Type B pancreatic cell (in vitro differentiated cells): Measurements from ENCODE around the gene OPRL1. TPM values are rescaled to one million over a fixed set of nuclear protein-coding genes. Genes with fewer than 3 reads are reported as not detected.
"Not testable (repeated sequence)": the region's sequence is repeated elsewhere in the genome, so short reads cannot be mapped to it uniquely, and the experiment has no call there.

Experiments
- DNase-seq: peaks from one replicate; pipeline ENCODE4 v3.0.0; 2021; ENCODE audit warnings: mixed read lengths; ENCODE audit not compliant: unreplicated experiment; ENCODE audit errors: extremely low spot score
- H3K27ac Mint-ChIP-seq: 2 replicates; pipeline ENCODE4 v1.8.0; 2021; ENCODE audit warnings: mild to moderate bottlenecking, mixed read lengths
- H3K27me3 Mint-ChIP-seq: 2 replicates; pipeline ENCODE4 v1.8.0; 2021; ENCODE audit warnings: mixed read lengths
- H3K36me3 Mint-ChIP-seq: 2 replicates; pipeline ENCODE4 v1.8.0; 2021; ENCODE audit warnings: mixed read lengths
- H3K4me1 Mint-ChIP-seq: one replicate; pipeline ENCODE4 v1.8.0; 2021; ENCODE audit warnings: mixed read lengths; ENCODE audit not compliant: unreplicated experiment
- H3K4me3 Mint-ChIP-seq: 2 replicates; pipeline ENCODE4 v1.8.0; 2021; ENCODE audit warnings: mild to moderate bottlenecking, mixed read lengths
- H3K9me3 Mint-ChIP-seq: 2 replicates; pipeline ENCODE4 v1.8.0; 2021; ENCODE audit warnings: mixed read lengths
- total RNA-seq: library from RNA; stranded (reverse); gene quantifications from 2 replicates; pipeline ENCODE4 v1.2.1, GENCODE V29; 2021; ENCODE audit warnings: low replicate concordance
- TF ChIP-seq, protein P1 (sequence below): fragments of 200-600 bp; sonication (generic); conservative IDR thresholded peaks from 2 replicates; pipeline ENCODE4 v1.5.0; 2021; ENCODE audit warnings: antibody characterized with exemption, mild to moderate bottlenecking

The OPRL1 gene
- total RNA-seq, 1 donor from 2014 or later: 1.9 TPM

DNA sequence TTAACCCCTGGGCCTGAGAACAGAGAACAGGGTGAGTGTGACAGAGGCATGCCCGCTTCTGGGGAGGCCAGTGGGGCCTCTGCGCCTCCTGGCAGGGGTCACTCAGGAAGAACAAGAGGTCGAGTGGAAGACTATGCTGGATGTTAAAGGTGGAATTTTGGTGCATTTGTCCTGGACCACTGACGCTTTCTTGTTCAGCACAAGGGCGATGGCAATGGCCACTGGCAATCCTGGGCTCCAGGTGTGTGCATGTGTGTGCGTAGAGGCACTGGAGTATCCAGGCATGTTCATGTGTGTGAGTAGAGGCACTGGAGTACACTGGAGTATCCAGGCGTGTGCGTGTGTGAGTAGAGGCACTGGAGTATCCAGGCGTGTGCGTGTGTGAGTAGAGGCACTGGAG is 51.0 kb downstream of the OPRL1 start:
- Mint-ChIP-seq H3K9me3 (peaks cover 4% of the 10 kb centered on the region), H3K4me1 (no peaks in the 10 kb centered on the region), H3K36me3 (no peaks in the 10 kb centered on the region), H3K4me3 (no peak overlapping the region), H3K27ac (no peak overlapping the region), H3K27me3 (peaks cover 22% of the 10 kb centered on the region)
- TF ChIP-seq, protein P1, sequence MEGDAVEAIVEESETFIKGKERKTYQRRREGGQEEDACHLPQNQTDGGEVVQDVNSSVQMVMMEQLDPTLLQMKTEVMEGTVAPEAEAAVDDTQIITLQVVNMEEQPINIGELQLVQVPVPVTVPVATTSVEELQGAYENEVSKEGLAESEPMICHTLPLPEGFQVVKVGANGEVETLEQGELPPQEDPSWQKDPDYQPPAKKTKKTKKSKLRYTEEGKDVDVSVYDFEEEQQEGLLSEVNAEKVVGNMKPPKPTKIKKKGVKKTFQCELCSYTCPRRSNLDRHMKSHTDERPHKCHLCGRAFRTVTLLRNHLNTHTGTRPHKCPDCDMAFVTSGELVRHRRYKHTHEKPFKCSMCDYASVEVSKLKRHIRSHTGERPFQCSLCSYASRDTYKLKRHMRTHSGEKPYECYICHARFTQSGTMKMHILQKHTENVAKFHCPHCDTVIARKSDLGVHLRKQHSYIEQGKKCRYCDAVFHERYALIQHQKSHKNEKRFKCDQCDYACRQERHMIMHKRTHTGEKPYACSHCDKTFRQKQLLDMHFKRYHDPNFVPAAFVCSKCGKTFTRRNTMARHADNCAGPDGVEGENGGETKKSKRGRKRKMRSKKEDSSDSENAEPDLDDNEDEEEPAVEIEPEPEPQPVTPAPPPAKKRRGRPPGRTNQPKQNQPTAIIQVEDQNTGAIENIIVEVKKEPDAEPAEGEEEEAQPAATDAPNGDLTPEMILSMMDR: no peak
- DNase-seq: no peak

DNA sequence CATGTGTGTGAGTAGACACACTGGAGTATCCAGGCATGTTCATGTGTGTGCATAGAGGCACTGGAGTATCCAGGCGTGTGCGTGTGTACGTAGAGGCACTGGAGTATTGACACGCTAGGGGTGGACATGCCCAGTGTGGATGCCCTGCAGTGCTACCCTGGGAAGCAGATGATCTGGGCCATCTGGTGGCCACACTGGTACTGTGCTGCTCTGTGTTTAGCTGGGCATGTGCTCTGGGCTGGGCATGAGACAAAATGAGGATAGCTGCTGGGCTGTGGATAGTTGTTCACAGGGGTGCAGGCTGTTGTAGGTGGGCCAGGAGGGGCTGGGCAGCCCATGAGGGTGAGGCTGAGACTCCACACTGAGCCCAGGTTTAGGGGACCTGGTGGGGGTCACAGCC is 51.5 kb downstream of the OPRL1 start:
- TF ChIP-seq, protein P1: no peak
- Mint-ChIP-seq H3K4me1 (no peaks in the 10 kb centered on the region), H3K36me3 (no peaks in the 10 kb centered on the region), H3K27me3 (peaks cover 23% of the 10 kb centered on the region), H3K27ac (no peak overlapping the region), H3K9me3 (peaks cover 4% of the 10 kb centered on the region), H3K4me3 (no peak overlapping the region)
- DNase-seq: no peak

DNA sequence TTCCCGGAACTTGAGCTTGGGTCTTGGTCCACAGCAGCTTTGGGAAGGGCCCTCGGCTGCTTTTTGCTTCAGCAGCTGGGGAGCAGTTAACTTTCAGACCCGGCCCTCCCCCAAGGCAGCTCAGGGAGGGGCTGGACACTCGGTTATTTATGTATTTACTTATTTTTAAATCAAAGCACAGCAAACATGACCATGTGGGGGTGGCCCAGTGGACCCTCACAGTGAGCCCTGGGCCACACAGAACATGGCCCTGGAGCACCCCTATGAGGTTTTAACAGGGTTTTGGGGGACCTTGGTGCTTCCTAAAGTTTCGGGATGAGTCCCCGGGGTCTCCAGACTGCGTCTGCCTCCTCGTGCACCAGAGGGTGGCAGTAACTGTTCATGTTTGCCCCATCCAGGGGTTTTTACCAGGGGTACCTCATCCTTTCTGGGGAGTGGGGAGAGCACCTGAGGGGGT is 54.1 kb downstream of the OPRL1 start:
- H3K4me1 Mint-ChIP-seq: no peaks in the 10 kb centered on the region
- H3K36me3 Mint-ChIP-seq: no peaks in the 10 kb centered on the region
- no peak overlapping the region for H3K27ac Mint-ChIP-seq

DNA sequence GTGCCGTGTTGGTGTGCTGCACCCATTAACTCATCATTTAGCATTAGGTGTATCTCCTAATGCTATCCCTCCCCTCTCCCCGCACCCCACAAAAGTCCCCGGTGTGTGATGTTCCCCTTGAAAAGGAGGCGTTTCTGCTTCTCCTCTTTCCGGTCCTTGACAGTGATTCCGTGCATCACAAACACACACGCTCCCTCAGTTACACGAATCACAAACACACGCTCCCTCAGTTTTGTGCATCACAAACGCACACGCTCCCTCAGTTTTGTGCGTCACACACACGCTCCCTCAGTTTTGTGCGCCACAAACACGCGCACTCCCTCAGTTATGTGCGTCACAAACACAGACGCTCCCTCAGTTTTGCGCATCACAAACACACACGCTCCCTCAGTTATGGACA is 54.9 kb downstream of the OPRL1 start:
- not testable (repeated sequence) for DNase-seq, H3K4me1 Mint-ChIP-seq, H3K27me3 Mint-ChIP-seq, H3K9me3 Mint-ChIP-seq, H3K27ac Mint-ChIP-seq, H3K36me3 Mint-ChIP-seq, H3K4me3 Mint-ChIP-seq

More for the DNA sequence above, 54.1 kb downstream of the OPRL1 start:
- no peak for DNase-seq
- no peaks in the 10 kb centered on the region for H3K9me3 Mint-ChIP-seq
- H3K4me3 Mint-ChIP-seq: no peak overlapping the region
- TF ChIP-seq, protein P1: peak; percentile 41
- peaks cover 12% of the 10 kb centered on the region for H3K27me3 Mint-ChIP-seq

DNA sequence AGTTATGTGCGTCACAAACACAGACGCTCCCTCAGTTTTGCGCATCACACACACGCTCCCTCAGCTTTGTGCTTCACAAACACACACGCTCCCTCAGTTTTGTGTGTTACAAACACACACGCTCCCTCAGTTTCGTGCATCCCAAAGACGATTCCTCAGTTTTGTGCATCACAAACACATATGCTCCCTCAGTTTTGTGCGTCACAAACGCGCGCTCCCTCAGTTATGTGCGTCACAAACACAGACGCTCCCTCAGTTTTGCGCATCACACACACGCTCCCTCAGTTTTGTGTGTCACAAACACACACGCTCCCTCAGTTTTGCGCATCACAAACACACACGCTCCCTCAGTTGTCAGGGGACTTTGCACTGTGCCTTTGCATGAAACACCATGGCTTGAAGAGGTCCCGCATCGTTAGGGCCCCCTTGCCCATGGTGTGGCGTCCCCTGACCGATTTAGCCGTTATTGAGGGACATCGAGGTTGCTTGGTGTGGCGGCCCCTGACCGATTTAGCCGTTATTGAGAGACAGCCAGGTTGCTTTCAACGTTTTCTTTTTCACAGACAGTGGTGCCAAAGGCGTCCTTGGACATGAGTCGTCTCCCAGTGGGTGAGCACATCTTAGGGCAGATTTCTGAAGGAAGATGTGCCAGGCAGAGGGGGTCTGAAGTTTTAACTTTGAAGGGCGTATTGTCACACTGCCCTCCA is 56.3 kb downstream of the OPRL1 start:
- Mint-ChIP-seq H3K4me1 (no peaks in the 10 kb centered on the region), H3K9me3 (no peaks in the 10 kb centered on the region), H3K4me3 (no peak overlapping the region), H3K27me3 (peaks cover 8% of the 10 kb centered on the region), H3K27ac (no peak overlapping the region), H3K36me3 (no peaks in the 10 kb centered on the region)
- DNase-seq: no peak
- TF ChIP-seq, protein P1: no peak

DNA sequence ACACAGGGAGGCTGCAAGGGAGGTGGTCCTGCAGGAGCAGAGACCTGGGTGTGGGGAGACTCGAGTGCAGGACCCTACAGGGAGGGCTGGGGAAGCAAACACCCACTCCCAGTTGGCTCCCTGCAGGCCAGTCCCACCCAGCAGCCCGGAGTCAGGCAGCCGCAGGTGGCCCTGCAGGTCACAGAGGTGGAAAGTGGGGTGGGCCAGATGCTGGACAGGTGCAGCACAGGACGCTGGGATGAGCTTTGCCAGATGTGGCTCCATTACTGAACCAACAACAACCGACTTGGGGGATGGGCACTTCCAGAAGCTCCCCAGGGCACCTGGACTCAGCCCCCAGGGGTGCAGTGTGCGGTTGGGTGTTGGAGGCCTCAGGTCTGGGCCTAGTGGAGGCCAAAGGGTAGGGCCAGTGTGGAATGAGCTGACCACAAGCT is 57.7 kb downstream of the OPRL1 start:
- no peak for DNase-seq
- no peak overlapping the region for H3K27ac Mint-ChIP-seq
- H3K36me3 Mint-ChIP-seq: no peaks in the 10 kb centered on the region
- no peaks in the 10 kb centered on the region for H3K9me3 Mint-ChIP-seq
- H3K4me1 Mint-ChIP-seq: no peaks in the 10 kb centered on the region
- H3K27me3 Mint-ChIP-seq: peaks cover 8% of the 10 kb centered on the region
- TF ChIP-seq, protein P1: no peak
- H3K4me3 Mint-ChIP-seq: no peak overlapping the region
